Caco-2 (cell line): ENCODE results near the gene ABHD8. TPM values are rescaled to one million over a fixed set of nuclear protein-coding genes. Genes with fewer than 3 reads are reported as not detected.

Experiments
- BruUV-seq: library from RNA; stranded (reverse); fragments of 400-500 nt; replicated peaks from 2 replicates; lab custom pipeline; 2021; lab: Mats Ljungman, UMichigan
- CTCF ChIA-PET: fragments of 300-600 bp; sonication (Branson Sonifier 250); formaldehyde crosslinking; loops from one replicate; lab custom pipeline; 2022; ENCODE audit warnings: antibody characterized with exemption; lab: Charles Lee
- POLR2A ChIA-PET: fragments of 300-600 bp; sonication (Branson Sonifier 250); formaldehyde crosslinking; loops from one replicate; lab custom pipeline; 2022; ENCODE audit warnings: antibody characterized with exemption; lab: Charles Lee
- DNase-seq, 2 experiments: peaks; one replicate each; pipeline versions ENCODE4 v3.0.0 to v3.0.0-alpha.2; 2020 to 2022
- H3K27me3 ChIP-seq: replicated peaks from 2 replicates; pipeline ENCODE4 v1.6.0; 2011; ENCODE audit warnings: low read length; ENCODE audit not compliant: control insufficient read depth, insufficient read depth
- H3K36me3 ChIP-seq: 2 replicates; pipeline ENCODE4 v1.5.1; 2011; ENCODE audit warnings: low read length; ENCODE audit not compliant: control insufficient read depth, insufficient read depth
- H3K4me1 ChIP-seq: fragments of 250-450 bp; sonication (Bioruptor Pico); 2 replicates; pipeline ENCODE4 v1.5.1; 2020; ENCODE audit warnings: mild to moderate bottlenecking
- H3K4me3 ChIP-seq: 2 replicates; pipeline ENCODE4 v1.5.1; 2011; ENCODE audit warnings: low read depth, mild to moderate bottlenecking, control low read depth, low read length
- H3K9me3 ChIP-seq: fragments of 250-450 bp; sonication (Bioruptor Pico); 2 replicates; pipeline ENCODE4 v1.5.1; 2020; ENCODE audit warnings: mild to moderate bottlenecking, moderate library complexity
- H3K27ac Mint-ChIP-seq: one replicate; pipeline ENCODE4 v1.8.0; 2022; ENCODE audit warnings: mixed read lengths; ENCODE audit not compliant: unreplicated experiment
- H3K27me3 Mint-ChIP-seq: one replicate; pipeline ENCODE4 v1.8.0; 2022; ENCODE audit warnings: mixed read lengths; ENCODE audit not compliant: insufficient read depth, unreplicated experiment
- H3K36me3 Mint-ChIP-seq: one replicate; pipeline ENCODE4 v1.8.0; 2022; ENCODE audit warnings: mild to moderate bottlenecking, mixed read lengths; ENCODE audit not compliant: insufficient read depth, unreplicated experiment
- H3K4me1 Mint-ChIP-seq: one replicate; pipeline ENCODE4 v1.8.0; 2022; ENCODE audit warnings: low read depth, mixed read lengths; ENCODE audit not compliant: unreplicated experiment
- H3K4me3 Mint-ChIP-seq: one replicate; pipeline ENCODE4 v1.8.0; 2022; ENCODE audit warnings: mild to moderate bottlenecking, moderate library complexity, mixed read lengths; ENCODE audit not compliant: unreplicated experiment
- H3K9me3 Mint-ChIP-seq: one replicate; pipeline ENCODE4 v1.8.0; 2022; ENCODE audit warnings: mixed read lengths; ENCODE audit not compliant: unreplicated experiment
- CTCF ChIP-seq, 2 experiments: fragments of 200-600 bp in 1 of 2; IDR thresholded peaks; 1 replicate in 1 of 2; 2 replicates in 1 of 2; pipeline versions ENCODE4 v1.5.1 to v1.8.0; 2011 to 2022; ENCODE audit warnings: antibody characterized with exemption in 1 of 2, control low read depth in 1 of 2, inconsistent platforms in 1 of 2, low read depth in 1 of 2, low read length in 1 of 2, mild to moderate bottlenecking in 1 of 2, moderate library complexity in 1 of 2; ENCODE audit not compliant: insufficient read depth in 1 of 2, severe bottlenecking in 1 of 2, unreplicated experiment in 1 of 2
- intact Hi-C: fragments of 100-400 bp; cut with micrococcal nuclease; formaldehyde crosslinking; loops from one replicate; pipeline ENCODE4 v1.10.0; 2022; ENCODE audit not compliant: unreplicated experiment
- total RNA-seq: library from RNA; stranded (reverse); gene quantifications from 2 replicates; pipeline ENCODE4 v1.2.3, GENCODE V29; 2022

Gene ABHD8
- total RNA-seq, 1 experiment from 2014 or later, result 11.3 TPM

GRCh38 chr19:17246681-17247425, 56.4 kb downstream of the ABHD8 start:
- H3K27me3 Mint-ChIP-seq, result no peaks in the 10 kb centered on the region
- POLR2A ChIA-PET, result interaction anchor here (0.6 to 1.9 kb wide), 4 partner anchors 20 to 58 kb away, joined by 3 to 15 read pairs (median 6); partner anchors contain the start of genes BABAM1 and OCEL1
- H3K4me3 Mint-ChIP-seq, result peak overlapping the region; percentile 94
- Histone ChIP-seq H3K4me3 (peak overlapping the region; percentile 31), H3K27me3 (no peaks in the 10 kb centered on the region), H3K4me1 (peaks cover 49% of the 10 kb centered on the region), H3K36me3 (no peaks in the 10 kb centered on the region), H3K9me3 (no peaks in the 10 kb centered on the region)
- BruUV-seq, result no TSS peak
- TF ChIP-seq CTCF (IDR thresholded peaks at IDR 0.05; ENCODE audit: insufficient read depth in 1 of 2, low read depth in 1 of 2, low read length in 1 of 2, severe bottlenecking in 1 of 2, unreplicated experiment in 1 of 2), result no peak
- CTCF ChIA-PET, result interaction anchor here (0.5 to 1.0 kb wide), 6 partner anchors 8 to 220 kb away, joined by 3 to 4 read pairs (median 3); partner anchors contain the start of genes ANKLE1 and USE1
- DNase-seq, result peak; percentile 91 to 94
- no peaks in the 10 kb centered on the region for H3K9me3 Mint-ChIP-seq
- peak overlapping the region; percentile 92 for H3K27ac Mint-ChIP-seq
- intact Hi-C loops, result loop anchor here (1.0 to 5.0 kb wide), 3 partner anchors 14 to 35 kb away; partner anchors contain the start of genes ANKLE1 and OCEL1
- peaks cover 41% of the 10 kb centered on the region for H3K36me3 Mint-ChIP-seq
- H3K4me1 Mint-ChIP-seq, result peaks cover 23% of the 10 kb centered on the region

- H3K9me3 Mint-ChIP-seq, result no peaks in the 10 kb centered on the region
- peak within 1 kb of the TSS; percentile 92 for H3K27ac Mint-ChIP-seq
- peaks cover 62% of the 10 kb centered on the region for H3K4me1 ChIP-seq
- H3K27me3 Mint-ChIP-seq, result no peaks in the 10 kb centered on the region
- H3K36me3 ChIP-seq, result no peaks in the 10 kb centered on the region
- no peak for TF ChIP-seq CTCF (IDR thresholded peaks at IDR 0.05; ENCODE audit: insufficient read depth in 1 of 2, low read depth in 1 of 2, low read length in 1 of 2, severe bottlenecking in 1 of 2, unreplicated experiment in 1 of 2)
- DNase-seq, result no peak
- intact Hi-C loops, result loop anchor here (5.0 kb wide), 1 partner anchor 37 kb away; the partner anchor contains the start of gene ANKLE1
- H3K27me3 ChIP-seq, result no peaks in the 10 kb centered on the region
- ChIA-PET POLR2A (interaction anchor here (1.9 kb wide), 2 partner anchors 19 to 21 kb away, joined by 8 to 15 read pairs; partner anchors contain the start of genes BABAM1 and OCEL1), CTCF (interaction anchor here (0.7 kb wide), 1 partner anchor 210 kb away, joined by 4 read pairs; no protein-coding TSS in a partner anchor)
- H3K4me1 Mint-ChIP-seq, result peaks cover 29% of the 10 kb centered on the region
- peaks cover 54% of the 10 kb centered on the region for H3K36me3 Mint-ChIP-seq
- H3K4me3 Mint-ChIP-seq, result peak within 1 kb of the TSS; percentile 94
- H3K4me3 ChIP-seq, result peak within 1 kb of the TSS; percentile 78
- no peaks in the 10 kb centered on the region for H3K9me3 ChIP-seq
- BruUV-seq, result no TSS peak
Observed at GRCh38 chr19:17245535-17245984, 57.7 kb downstream of the ABHD8 start, which contains the start of gene NR2F6. Gene NR2F6, minus strand, starts transcription at chr19:17245919. Its CDS starts 699 bp downstream, at chr19:17245220.
